PC-3 (cell line): ENCODE data around the gene PKN2. TPM values are rescaled to one million over a fixed set of nuclear protein-coding genes. Genes with fewer than 3 reads are reported as not detected.

Experiments used
- ATAC-seq: fragments of 200-7000 bp; cut with Tn5 transposase; 2 replicates; pipeline ENCODE4 v1.9.1; 2020; ENCODE audit warnings: mild to moderate bottlenecking, moderate library complexity
- BruUV-seq: library from RNA; stranded (reverse); fragments of 400-500 nt; replicated peaks from 2 replicates; lab custom pipeline; 2021; lab: Mats Ljungman, UMichigan
- CTCF ChIA-PET: fragments of 300-600 bp; sonication (Branson Sonifier 250); formaldehyde crosslinking; loops from one replicate; lab custom pipeline; 2022; ENCODE audit warnings: antibody characterized with exemption; lab: Charles Lee
- POLR2A ChIA-PET: fragments of 300-600 bp; sonication (Branson Sonifier 250); formaldehyde crosslinking; loops from one replicate; lab custom pipeline; 2022; ENCODE audit warnings: antibody characterized with exemption; ENCODE audit not compliant: unreplicated experiment; lab: Charles Lee
- DNase-seq: peaks from one replicate; pipeline ENCODE4 v3.0.0-alpha.2; 2015
- H2AFZ ChIP-seq: fragments of 300-600 bp; sonication (generic); 2 replicates; pipeline ENCODE4 v1.6.0; 2016; ENCODE audit warnings: antibody characterized with exemption, low read length
- H3F3A ChIP-seq: fragments of 300-600 bp; sonication (generic); one replicate; pipeline ENCODE4 v1.6.0; 2017; ENCODE audit warnings: antibody characterized with exemption, low read length, control low read depth, mild to moderate bottlenecking; ENCODE audit not compliant: unreplicated experiment
- H3K27ac ChIP-seq: fragments of 300-600 bp; sonication (generic); 2 replicates; pipeline ENCODE4 v1.5.1; 2016; ENCODE audit warnings: mild to moderate bottlenecking, low read length
- H3K27me3 ChIP-seq: fragments of 300-600 bp; sonication (generic); 2 replicates; pipeline ENCODE4 v1.6.1; 2016; ENCODE audit warnings: low read length, mixed read lengths
- H3K36me3 ChIP-seq: fragments of 300-600 bp; sonication (generic); 2 replicates; pipeline ENCODE4 v1.6.1; 2016; ENCODE audit warnings: low read depth, mixed run types, low read length, mixed read lengths
- H3K4me1 ChIP-seq: fragments of 300-600 bp; sonication (generic); 2 replicates; pipeline ENCODE4 v1.5.1; 2016; ENCODE audit warnings: low read length; ENCODE audit not compliant: insufficient read depth
- H3K4me2 ChIP-seq: fragments of 300-600 bp; sonication (generic); 2 replicates; pipeline ENCODE4 v1.6.0; 2016; ENCODE audit warnings: low read length
- H3K4me3 ChIP-seq: fragments of 300-600 bp; sonication (generic); 2 replicates; pipeline ENCODE4 v1.5.1; 2016; ENCODE audit warnings: mild to moderate bottlenecking, low read length, mixed read lengths
- H3K79me2 ChIP-seq: fragments of 300-600 bp; sonication (generic); 2 replicates; pipeline ENCODE4 v1.6.1; 2017; ENCODE audit warnings: low read length, mixed read lengths
- H3K9ac ChIP-seq: fragments of 300-600 bp; sonication (generic); 2 replicates; pipeline ENCODE4 v1.6.0; 2016; ENCODE audit warnings: mild to moderate bottlenecking, low read length
- H3K9me2 ChIP-seq: fragments of 300-600 bp; sonication (generic); replicated peaks from 2 replicates; pipeline ENCODE4 v1.6.1; 2016; ENCODE audit warnings: mixed run types, low read length, mixed read lengths
- H3K9me3 ChIP-seq: fragments of 300-600 bp; sonication (generic); 2 replicates; pipeline ENCODE4 v1.6.1; 2016; ENCODE audit warnings: low read length, mixed read lengths
- H4K20me1 ChIP-seq: fragments of 300-600 bp; sonication (generic); 2 replicates; pipeline ENCODE4 v1.6.1; 2016; ENCODE audit warnings: low read length, mixed read lengths
- CTCF ChIP-seq: fragments of 300-600 bp; sonication (generic); conservative IDR thresholded peaks from 2 replicates; pipeline ENCODE4 v1.5.1; 2017; ENCODE audit warnings: antibody characterized with exemption, low read depth, mild to moderate bottlenecking, low read length
- EZH2 ChIP-seq: fragments of 300-600 bp; sonication (generic); IDR thresholded peaks from one replicate; pipeline ENCODE4 v1.6.1; 2017; ENCODE audit warnings: antibody characterized with exemption, mild to moderate bottlenecking, low read length; ENCODE audit not compliant: unreplicated experiment
- EZH2phosphoT487 ChIP-seq: fragments of 300-600 bp; sonication (generic); IDR thresholded peaks from 2 replicates; pipeline ENCODE4 v1.6.1; 2018; ENCODE audit warnings: mild to moderate bottlenecking, antibody characterized with exemption, low read length, borderline replicate concordance
- intact Hi-C: fragments of 100-400 bp; cut with micrococcal nuclease; formaldehyde crosslinking; loops from 2 replicates; pipeline ENCODE4 v1.9.0; 2023
- total RNA-seq: library from RNA; depleted of rRNA; stranded (reverse); fragments of >200 nt; gene quantifications from 2 replicates; pipeline ENCODE4 v1.2.3, GENCODE V29; 2014

PKN2 gene
- total RNA-seq, 1 experiment from 2014 or later = 20.8 TPM

GRCh38 chr1:88787023-88787903 is 103.2 kb downstream of the PKN2 start:
- BruUV-seq = no TSS peak
- DNase-seq (no peak), ATAC-seq (no peak)
- no peaks in the 10 kb centered on the region for H3K4me1 ChIP-seq
- ChIA-PET CTCF (no interaction called here), POLR2A (no interaction called here)
- no peak overlapping the region for H2AFZ ChIP-seq
- H3K79me2 ChIP-seq = no peaks in the 10 kb centered on the region
- H4K20me1 ChIP-seq = no peaks in the 10 kb centered on the region
- TF ChIP-seq CTCF (no peak), EZH2 (no peak), EZH2phosphoT487 (no peak)
- H3K9ac ChIP-seq = no peak overlapping the region
- intact Hi-C loops = no loop called here
- no peaks in the 10 kb centered on the region for H3K9me2 ChIP-seq
- H3K27me3 ChIP-seq = no peaks in the 10 kb centered on the region
- H3K27ac ChIP-seq = no peak overlapping the region
- H3K4me3 ChIP-seq = no peak overlapping the region
- H3K9me3 ChIP-seq = no peaks in the 10 kb centered on the region
- no peak overlapping the region for H3K4me2 ChIP-seq
- peaks cover 13% of the 10 kb centered on the region; the same call in 1 of the 2 replicates for H3K36me3 ChIP-seq
- H3F3A ChIP-seq = no peaks in the 10 kb centered on the region

- Histone ChIP-seq H4K20me1 (no peaks in the 10 kb centered on the region), H3K36me3 (peaks cover 19% of the 10 kb centered on the region; the same call in 1 of the 2 replicates), H3K79me2 (no peaks in the 10 kb centered on the region), H2AFZ (no peak overlapping the region), H3F3A (no peaks in the 10 kb centered on the region), H3K4me2 (no peak overlapping the region), H3K9ac (no peak overlapping the region), H3K4me3 (no peak overlapping the region), H3K27me3 (no peaks in the 10 kb centered on the region), H3K9me3 (no peaks in the 10 kb centered on the region), H3K9me2 (no peaks in the 10 kb centered on the region), H3K27ac (no peak overlapping the region), H3K4me1 (no peaks in the 10 kb centered on the region)
- no TSS peak for BruUV-seq
- TF ChIP-seq EZH2phosphoT487 (no peak), EZH2 (no peak), CTCF (no peak)
- ChIA-PET POLR2A (interaction anchor here (0.7 kb wide), 1 partner anchor 163 kb away, joined by 8 read pairs; no protein-coding TSS in a partner anchor), CTCF (no interaction called here)
- ATAC-seq (no peak), DNase-seq (no peak)
- intact Hi-C loops = no loop called here
These were observed 107.1 kb downstream of the PKN2 start for GRCh38 chr1:88791192-88791591.

GRCh38 chr1:88799491-88799890 is 115.4 kb downstream of the PKN2 start:
- no peak overlapping the region for H3K27ac ChIP-seq
- H3K4me3 ChIP-seq = no peak overlapping the region
- ATAC-seq = no peak
- H3K9ac ChIP-seq = no peak overlapping the region
- H4K20me1 ChIP-seq = no peaks in the 10 kb centered on the region
- no peaks in the 10 kb centered on the region for H3K79me2 ChIP-seq
- no peak overlapping the region for H3K4me2 ChIP-seq
- no peaks in the 10 kb centered on the region for H3K27me3 ChIP-seq
- BruUV-seq = no TSS peak
- H3K4me1 ChIP-seq = peaks cover 9% of the 10 kb centered on the region
- DNase-seq = no peak
- no peak overlapping the region for H2AFZ ChIP-seq
- no peaks in the 10 kb centered on the region for H3K9me3 ChIP-seq
- H3K9me2 ChIP-seq = no peaks in the 10 kb centered on the region
- intact Hi-C loops = no loop called here
- POLR2A ChIA-PET = no interaction called here
- H3K36me3 ChIP-seq = peaks cover 25% of the 10 kb centered on the region
- H3F3A ChIP-seq = no peaks in the 10 kb centered on the region
- TF ChIP-seq CTCF = no peak
- no peak for TF ChIP-seq EZH2phosphoT487
- TF ChIP-seq EZH2 = no peak
- CTCF ChIA-PET = interaction anchor here (0.7 kb wide), 1 partner anchor 23 kb away, joined by 3 read pairs; no protein-coding TSS in a partner anchor
